IMR-90 (cell line): ENCODE data around the gene VIPR2.

Source experiments
- BHLHE40 ChIP-seq: fragments of 150-350 bp; IDR thresholded peaks from 2 replicates; pipeline ENCODE4 v1.6.1; 2016; ENCODE audit warnings: mild to moderate bottlenecking, low read depth, low read length
- CEBPB ChIP-seq: IDR thresholded peaks from 2 replicates; pipeline ENCODE4 v1.6.1; 2012; ENCODE audit warnings: low read depth, low read length, improper control_type of control experiment
- CHD1 ChIP-seq: IDR thresholded peaks from 2 replicates; pipeline ENCODE4 v1.6.1; 2012; ENCODE audit warnings: low read depth, low read length, improper control_type of control experiment
- CTCF ChIP-seq: conservative IDR thresholded peaks from 2 replicates; pipeline ENCODE4 v1.5.1; 2012; ENCODE audit warnings: mild to moderate bottlenecking, low read depth, low read length, improper control_type of control experiment
- MAFK ChIP-seq: IDR thresholded peaks from 2 replicates; pipeline ENCODE4 v1.6.1; 2012; ENCODE audit warnings: low read depth, low read length, improper control_type of control experiment
- MAZ ChIP-seq: IDR thresholded peaks from 2 replicates; pipeline ENCODE4 v1.6.1; 2012; ENCODE audit warnings: low read depth, mild to moderate bottlenecking, low read length, improper control_type of control experiment, moderate library complexity, borderline replicate concordance
- POLR2A ChIP-seq: IDR thresholded peaks from 2 replicates; pipeline ENCODE4 v1.6.1; 2012; ENCODE audit warnings: mild to moderate bottlenecking, low read depth, low read length
- RAD21 ChIP-seq: IDR thresholded peaks from 2 replicates; pipeline ENCODE4 v1.6.1; 2012; ENCODE audit warnings: low read length, improper control_type of control experiment
- RCOR1 ChIP-seq: IDR thresholded peaks from 2 replicates; pipeline ENCODE4 v1.6.1; 2012; ENCODE audit warnings: mild to moderate bottlenecking, low read length, improper control_type of control experiment; ENCODE audit not compliant: insufficient replicate concordance
- RFX5 ChIP-seq: IDR thresholded peaks from 2 replicates; pipeline ENCODE4 v1.8.0; 2012; ENCODE audit warnings: low read depth, mild to moderate bottlenecking, low read length, moderate library complexity
- SMC3 ChIP-seq: fragments of 150-350 bp; IDR thresholded peaks from 2 replicates; pipeline ENCODE4 v1.6.1; 2016; ENCODE audit warnings: low read depth, mild to moderate bottlenecking, antibody characterized with exemption, low read length, moderate library complexity
- TF ChIP-seq, protein P1 (sequence below): fragments of 150-350 bp; IDR thresholded peaks from 2 replicates; pipeline ENCODE4 v1.6.1; 2017; ENCODE audit warnings: mild to moderate bottlenecking, antibody characterized with exemption, low read length, low read depth

DNA sequence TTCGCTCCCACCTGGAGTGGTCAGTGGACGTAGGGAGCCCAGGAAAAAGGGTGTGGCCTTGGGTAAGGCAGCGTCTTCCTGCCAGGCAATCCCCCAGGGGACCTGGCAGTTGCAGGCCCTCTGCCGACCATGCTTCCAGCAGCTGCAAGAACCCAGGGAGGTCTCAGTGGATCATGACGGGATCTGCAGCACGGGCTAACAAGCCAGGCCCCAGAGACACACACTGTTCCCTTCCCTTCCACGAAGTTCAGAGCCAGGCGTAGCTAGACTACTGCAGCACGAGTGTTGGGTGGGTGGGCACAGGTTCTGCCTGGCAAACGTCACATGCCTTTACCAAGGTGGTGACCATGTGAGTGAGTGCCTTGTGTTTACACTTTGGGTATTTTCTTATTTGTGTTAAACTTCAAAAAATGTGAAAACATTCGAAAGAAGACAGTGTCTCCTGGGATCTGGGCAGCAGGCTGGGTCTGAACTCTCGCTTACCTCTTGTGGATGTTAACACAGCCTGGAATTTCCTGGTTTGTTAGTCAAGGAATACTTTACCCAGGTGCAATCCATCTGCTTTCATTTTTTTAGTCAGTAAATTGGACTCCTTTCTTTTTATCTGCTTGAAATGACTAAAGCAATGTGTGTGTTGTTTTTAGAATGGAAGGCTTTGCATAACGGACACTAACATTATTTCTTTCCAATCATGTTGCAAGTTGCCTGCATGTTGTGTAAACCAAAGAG lies 48.2 kb upstream of the VIPR2 start:
- TF ChIP-seq POLR2A: no peak
- no peak for TF ChIP-seq CTCF
- no peak for TF ChIP-seq RFX5
- no peak for TF ChIP-seq CEBPB
- no peak for TF ChIP-seq BHLHE40
- TF ChIP-seq MAFK: no peak
- TF ChIP-seq, protein P1, sequence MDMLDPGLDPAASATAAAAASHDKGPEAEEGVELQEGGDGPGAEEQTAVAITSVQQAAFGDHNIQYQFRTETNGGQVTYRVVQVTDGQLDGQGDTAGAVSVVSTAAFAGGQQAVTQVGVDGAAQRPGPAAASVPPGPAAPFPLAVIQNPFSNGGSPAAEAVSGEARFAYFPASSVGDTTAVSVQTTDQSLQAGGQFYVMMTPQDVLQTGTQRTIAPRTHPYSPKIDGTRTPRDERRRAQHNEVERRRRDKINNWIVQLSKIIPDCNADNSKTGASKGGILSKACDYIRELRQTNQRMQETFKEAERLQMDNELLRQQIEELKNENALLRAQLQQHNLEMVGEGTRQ: no peak
- no peak for TF ChIP-seq RAD21
- TF ChIP-seq MAZ: no peak
- no peak for TF ChIP-seq CHD1
- TF ChIP-seq RCOR1: no peak
- no peak for TF ChIP-seq SMC3
